Ecto neural progenitor cell (in vitro differentiated cells): Measurements from ENCODE around the gene GCHFR.

Source experiments
- DNase-seq: peaks from one replicate; pipeline ENCODE4 v3.0.0-alpha.2; 2018; ENCODE audit warnings: low spot score

Gene GCHFR

DNA sequence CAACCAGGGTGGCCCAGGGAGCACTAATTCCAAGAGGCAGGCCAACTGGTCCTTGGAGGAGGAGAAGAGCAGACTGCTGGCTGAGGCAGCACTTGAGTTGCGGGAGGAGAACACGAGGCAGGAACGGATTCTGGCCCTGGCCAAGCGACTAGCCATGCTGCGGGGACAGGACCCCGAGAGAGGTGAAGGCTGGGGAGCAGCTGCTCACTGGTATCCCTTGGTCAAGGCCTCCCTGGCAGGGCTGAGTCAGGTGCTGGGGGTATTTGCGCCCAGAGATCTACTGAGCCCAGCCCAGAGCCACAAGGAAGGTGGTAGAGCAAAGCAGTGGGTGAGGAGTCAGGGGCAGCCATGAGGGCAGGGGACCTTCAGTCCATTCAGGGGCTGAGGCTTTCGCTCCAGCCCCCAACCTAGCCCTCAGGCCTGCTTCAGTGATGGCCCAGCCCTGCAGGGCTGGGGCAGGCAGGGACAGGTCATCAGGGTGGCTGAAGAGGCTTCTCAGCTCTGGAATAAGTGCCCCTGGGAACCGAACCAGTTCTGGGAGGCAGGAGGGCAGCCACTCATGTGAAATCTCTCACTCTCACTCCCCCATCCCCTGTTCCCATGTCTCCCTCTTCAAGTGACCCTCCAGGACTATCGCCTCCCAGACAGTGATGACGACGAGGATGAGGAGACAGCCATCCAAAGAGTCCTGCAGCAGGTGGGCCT is 49.0 kb downstream of the GCHFR start:
- no peak for DNase-seq

DNA sequence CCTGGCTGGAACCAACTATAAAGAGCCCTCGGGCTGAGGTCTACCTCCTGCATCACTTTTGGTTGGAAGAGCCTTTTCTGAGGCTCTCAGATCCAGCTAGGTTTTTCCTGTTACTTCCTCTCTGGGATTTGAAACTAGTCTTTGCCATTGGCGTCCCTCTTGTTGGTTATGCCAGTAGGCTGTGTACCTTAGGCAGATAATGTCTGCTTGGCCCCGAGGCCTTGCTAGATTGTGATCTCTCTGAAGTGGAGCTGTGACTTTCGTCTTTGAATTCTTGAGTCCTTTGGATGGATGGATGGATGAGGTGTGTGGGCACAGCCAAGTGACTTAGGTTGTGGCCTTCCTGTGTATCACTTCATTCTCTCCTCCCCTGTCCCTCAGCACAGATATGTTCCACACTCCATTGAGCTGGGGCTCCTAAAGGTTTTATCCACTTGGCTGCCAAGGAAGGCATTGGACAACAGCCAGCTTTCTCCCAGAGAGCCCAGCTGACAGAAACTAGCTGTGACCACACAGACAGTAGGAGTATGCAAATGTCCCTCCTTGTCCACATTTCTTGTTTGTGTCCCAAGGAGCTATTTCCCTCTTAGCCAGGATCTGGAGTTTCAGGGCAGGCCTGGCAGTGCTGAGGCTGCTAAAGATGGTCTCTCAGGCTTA is 51.3 kb downstream of the GCHFR start:
- no peak for DNase-seq
